B cell (primary cell): ENCODE measurements around the gene ARHGEF39. TPM values are rescaled to one million over a fixed set of nuclear protein-coding genes. Genes with fewer than 3 reads are reported as not detected.

Experiments used
- ATAC-seq: fragments of 200-7000 bp; cut with Tn5 transposase; one replicate; pipeline ENCODE4 v1.10.0; 2021; ENCODE audit warnings: low read depth, mild to moderate bottlenecking, moderate number of reproducible peaks, moderate library complexity
- CTCF ChIA-PET: fragments of 350-600 bp; sonication (Branson Sonifier 250); formaldehyde crosslinking; loops from one replicate; lab custom pipeline; 2021; ENCODE audit warnings: antibody characterized with exemption, inconsistent platforms; lab: Charles Lee
- POLR2A ChIA-PET: fragments of 350-600 bp; sonication (Branson Sonifier 250); formaldehyde crosslinking; loops from one replicate; lab custom pipeline; 2021; ENCODE audit warnings: antibody characterized with exemption; lab: Charles Lee
- DNase-seq: peaks from one replicate; pipeline ENCODE4 v3.0.0; 2013
- H2AFZ ChIP-seq: 2 replicates; pipeline ENCODE4 v1.6.1; 2012; ENCODE audit warnings: mild to moderate bottlenecking, low read depth, low read length; ENCODE audit not compliant: insufficient read depth, poor library complexity, severe bottlenecking
- H3K27ac ChIP-seq, 2 donors: 1 replicate in 1 of 2; 2 replicates in 1 of 2; pipeline ENCODE4 v1.5.1; 2012 to 2013; ENCODE audit warnings: low read length in 2 of 2, mild to moderate bottlenecking in 2 of 2, moderate library complexity in 1 of 2
- H3K27me3 ChIP-seq, 4 experiments: fragments of 200-600 bp in 1 of 4; sonication (generic) in 1 of 4; replicated peaks in 1 of 4; 1 replicate in 2 of 4; 2 replicates in 2 of 4; pipeline versions ENCODE4 v1.6.1 to v1.7.0; 2013 to 2016; ENCODE audit warnings: low read length in 3 of 4, mild to moderate bottlenecking in 2 of 4, mixed read lengths in 1 of 4, moderate library complexity in 1 of 4; ENCODE audit not compliant: insufficient read depth in 4 of 4, control insufficient read depth in 3 of 4; ENCODE audit errors: control extremely low read depth in 1 of 4
- H3K36me3 ChIP-seq, 2 experiments: replicated peaks in 1 of 2; 1 replicate in 1 of 2; 2 replicates in 1 of 2; pipeline versions ENCODE4 v1.6.1 to v1.7.1; 2013; ENCODE audit warnings: low read length in 1 of 2; ENCODE audit not compliant: insufficient read depth in 2 of 2, control insufficient read depth in 1 of 2; ENCODE audit errors: control extremely low read depth in 1 of 2, extremely low read depth in 1 of 2
- H3K4me1 ChIP-seq, 2 donors: fragments of 200-600 bp in 1 of 2; sonication (generic) in 1 of 2; 1 replicate in 1 of 2; 2 replicates in 1 of 2; pipeline versions ENCODE4 v1.5.1 to v1.6.1; 2013 to 2017; ENCODE audit warnings: low read length in 2 of 2; ENCODE audit not compliant: control insufficient read depth in 2 of 2, insufficient read depth in 2 of 2
- H3K4me2 ChIP-seq: replicated peaks from 2 replicates; pipeline ENCODE3; 2012; ENCODE audit warnings: mild to moderate bottlenecking, low read depth, low read length; ENCODE audit not compliant: poor library complexity, severe bottlenecking
- H3K4me3 ChIP-seq, 5 experiments: fragments of 200-600 bp in 1 of 5; sonication (generic) in 1 of 5; 1 replicate in 3 of 5; 2 replicates in 2 of 5; pipeline versions ENCODE4 v1.5.1 to v1.7.0; 2011 to 2016; ENCODE audit warnings: low read length in 4 of 5, mild to moderate bottlenecking in 4 of 5, low read depth in 2 of 5, control low read depth in 1 of 5, moderate library complexity in 1 of 5; ENCODE audit not compliant: insufficient read depth in 1 of 5; ENCODE audit errors: control extremely low read depth in 1 of 5, extremely low read depth in 1 of 5
- H3K79me2 ChIP-seq: fragments of 200-600 bp; sonication (generic); one replicate; pipeline ENCODE4 v1.6.0; 2016; ENCODE audit warnings: low read length; ENCODE audit not compliant: control insufficient read depth, insufficient read depth
- H3K9ac ChIP-seq: fragments of 200-600 bp; sonication (generic); 2 replicates; pipeline ENCODE4 v1.6.1; 2017; ENCODE audit warnings: mild to moderate bottlenecking, low read length, moderate library complexity
- H3K9me3 ChIP-seq, 3 donors: one replicate each; pipeline versions ENCODE4 v1.6.1 to v1.7.1; 2013; ENCODE audit warnings: low read length in 2 of 3; ENCODE audit not compliant: control insufficient read depth in 2 of 3, insufficient read depth in 1 of 3; ENCODE audit errors: control extremely low read depth in 1 of 3
- H4K20me1 ChIP-seq: 2 replicates; pipeline ENCODE4 v1.6.0; 2012; ENCODE audit warnings: mild to moderate bottlenecking, low read length; ENCODE audit not compliant: insufficient read depth, control insufficient read depth, poor library complexity, severe bottlenecking
- H3K27ac Mint-ChIP-seq: one replicate; pipeline ENCODE4 v1.8.0; 2021; ENCODE audit warnings: mixed read lengths
- H3K27me3 Mint-ChIP-seq: one replicate; pipeline ENCODE4 v1.8.0; 2021; ENCODE audit warnings: mixed read lengths
- H3K4me1 Mint-ChIP-seq: one replicate; pipeline ENCODE4 v1.8.0; 2021; ENCODE audit warnings: mixed read lengths
- H3K4me3 Mint-ChIP-seq: one replicate; pipeline ENCODE4 v1.8.0; 2021; ENCODE audit warnings: mixed read lengths
- H3K9me3 Mint-ChIP-seq: one replicate; pipeline ENCODE4 v1.8.0; 2022; ENCODE audit warnings: mixed read lengths; ENCODE audit not compliant: insufficient read depth
- EZH2 ChIP-seq: IDR thresholded peaks from 2 replicates; pipeline ENCODE4 v1.6.1; 2012; ENCODE audit warnings: borderline replicate concordance, low read depth, mild to moderate bottlenecking, moderate library complexity, low read length; ENCODE audit not compliant: insufficient read depth, poor library complexity, severe bottlenecking
- WGBS: methylation state at CpG from one replicate; pipeline ENCODE4 v1.1.5; 2013; ENCODE audit warnings: missing lambda C conversion rate; ENCODE audit not compliant: insufficient coverage; 5-methylcytosine and 5-hydroxymethylcytosine counted together
- intact Hi-C: fragments of 100-400 bp; cut with micrococcal nuclease; formaldehyde crosslinking; loops from one replicate; pipeline ENCODE4 v1.10.0; 2022
- polyA plus RNA-seq: library from polyadenylated mRNA; depleted of rRNA; stranded (reverse); fragments of >200 nt; gene quantifications from 2 replicates; pipeline ENCODE4 v1.2.3, GENCODE V29; 2012
- total RNA-seq, 2 donors: library from RNA; stranded (reverse); fragments of 120-200 nt in 1 of 2; gene quantifications; 1 replicate in 1 of 2; 2 replicates in 1 of 2; pipeline versions ENCODE4 v1.2.3 to v1.2.4, GENCODE V29; 2013 to 2022
- TF ChIP-seq, protein P1 (sequence below): fragments of 200-600 bp; IDR thresholded peaks from one replicate; pipeline ENCODE4 v1.8.0; 2022; ENCODE audit warnings: antibody characterized with exemption, mild to moderate bottlenecking

Gene ARHGEF39
- total and polyA plus RNA-seq, 2 donors (not counting 1 experiment from before 2014, with no cell fraction given) = 0.40 to 0.62 TPM

DNA sequence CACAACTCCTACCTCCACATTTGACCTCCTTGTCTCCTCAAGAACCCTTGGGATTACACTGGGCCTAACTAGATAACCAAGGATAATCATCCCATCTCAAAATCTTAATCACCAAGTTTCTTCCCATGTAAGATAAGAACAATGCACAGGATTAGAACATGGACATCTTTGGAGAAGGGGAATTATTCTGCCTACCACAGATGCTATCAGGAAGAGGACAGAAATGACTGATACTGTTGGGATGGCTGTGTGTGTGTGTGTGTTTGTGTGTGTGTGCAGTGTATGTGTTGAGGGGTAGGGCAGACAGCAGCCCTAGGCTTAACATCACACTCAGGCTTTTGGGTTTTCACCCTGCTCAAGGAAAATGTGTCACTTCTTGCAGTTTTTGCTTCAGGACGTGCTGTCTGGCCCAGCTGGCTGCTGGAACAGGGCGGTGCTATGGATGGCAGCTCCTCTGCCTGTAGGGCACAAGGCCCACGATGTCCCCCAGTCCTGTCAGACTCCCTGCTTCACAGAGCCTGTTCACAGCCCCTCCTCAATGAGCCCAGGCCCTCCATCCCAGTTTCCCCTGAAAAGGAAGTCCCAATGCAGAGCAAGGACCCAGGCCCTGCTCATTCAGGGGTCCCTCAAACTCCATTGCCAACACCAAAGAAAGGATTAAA lies 16.5 kb upstream of the ARHGEF39 start:
- no peak for TF ChIP-seq EZH2
- TF ChIP-seq, protein P1, sequence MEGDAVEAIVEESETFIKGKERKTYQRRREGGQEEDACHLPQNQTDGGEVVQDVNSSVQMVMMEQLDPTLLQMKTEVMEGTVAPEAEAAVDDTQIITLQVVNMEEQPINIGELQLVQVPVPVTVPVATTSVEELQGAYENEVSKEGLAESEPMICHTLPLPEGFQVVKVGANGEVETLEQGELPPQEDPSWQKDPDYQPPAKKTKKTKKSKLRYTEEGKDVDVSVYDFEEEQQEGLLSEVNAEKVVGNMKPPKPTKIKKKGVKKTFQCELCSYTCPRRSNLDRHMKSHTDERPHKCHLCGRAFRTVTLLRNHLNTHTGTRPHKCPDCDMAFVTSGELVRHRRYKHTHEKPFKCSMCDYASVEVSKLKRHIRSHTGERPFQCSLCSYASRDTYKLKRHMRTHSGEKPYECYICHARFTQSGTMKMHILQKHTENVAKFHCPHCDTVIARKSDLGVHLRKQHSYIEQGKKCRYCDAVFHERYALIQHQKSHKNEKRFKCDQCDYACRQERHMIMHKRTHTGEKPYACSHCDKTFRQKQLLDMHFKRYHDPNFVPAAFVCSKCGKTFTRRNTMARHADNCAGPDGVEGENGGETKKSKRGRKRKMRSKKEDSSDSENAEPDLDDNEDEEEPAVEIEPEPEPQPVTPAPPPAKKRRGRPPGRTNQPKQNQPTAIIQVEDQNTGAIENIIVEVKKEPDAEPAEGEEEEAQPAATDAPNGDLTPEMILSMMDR = no peak
- no peak overlapping the region for H2AFZ ChIP-seq
- H3K79me2 ChIP-seq = no peaks in the 10 kb centered on the region
- POLR2A ChIA-PET = interaction anchor here (1.0 to 1.7 kb wide), 3 partner anchors 23 to 50 kb away, joined by 3 to 7 read pairs (median 3); partner anchors contain the start of genes CCDC107, CREB3, RMRP and TLN1
- H3K4me3 Mint-ChIP-seq = no peak overlapping the region
- no peaks in the 10 kb centered on the region for H3K9me3 Mint-ChIP-seq
- ATAC-seq (no peak), DNase-seq (no peak)
- H3K27me3 ChIP-seq = peaks cover 0 to 1% (median under 1%) of the 10 kb centered on the region in 4 experiments
- no peak overlapping the region for H3K4me3 ChIP-seq
- WGBS = 94% methylated on average over 3 of the region's 3 CpGs
- H3K4me1 ChIP-seq = peaks cover 14 to 21% of the 10 kb centered on the region in 2 donors
- no peaks in the 10 kb centered on the region for H3K36me3 ChIP-seq
- peaks cover 21% of the 10 kb centered on the region for H3K4me1 Mint-ChIP-seq
- intact Hi-C loops = no loop called here
- H3K9ac ChIP-seq = no peak overlapping the region
- H3K27ac Mint-ChIP-seq = no peak overlapping the region
- no peak overlapping the region for H3K27ac ChIP-seq
- CTCF ChIA-PET = interaction anchor here (1.4 to 7.6 kb wide), 5 partner anchors 7 to 24 kb away, joined by 6 to 82 read pairs (median 12); partner anchors contain the start of genes ARHGEF39, CCDC107, RMRP and TPM2
- H3K9me3 ChIP-seq = no peaks in the 10 kb centered on the region
- no peak overlapping the region for H3K4me2 ChIP-seq
- H4K20me1 ChIP-seq = no peaks in the 10 kb centered on the region
- peaks cover under 1% of the 10 kb centered on the region for H3K27me3 Mint-ChIP-seq
